ENCODE data around the gene ZBTB1. TPM values are rescaled to one million over a fixed set of nuclear protein-coding genes. Genes with fewer than 3 reads are reported as not detected.

Gene ZBTB1
- total and polyA plus RNA-seq, 9 of the 15 experiments (the other 6 are each of a cell fraction or from before 2014, with no cell fraction given): 2.3 to 16.5 (median 9.0) TPM

- no peaks in the 10 kb centered on the region for H3K36me3 ChIP-seq (ENCODE audit: control insufficient read depth, insufficient read depth, low read length)
- H2AFZ ChIP-seq (ENCODE audit: low read depth, low read length): no peak overlapping the region
- in situ Hi-C loops (cut with MboI): no loop called here
- BruUV-seq (replicated peaks): no TSS peak
- intact Hi-C loops (cut with micrococcal nuclease): loop anchor here (1.0 kb wide), 1 partner anchor 134 kb away; no protein-coding TSS in a partner anchor
- H3K9ac ChIP-seq (ENCODE audit: insufficient read depth in 1 of 2, low read depth in 2 of 2, low read length in 2 of 2): no peak overlapping the region
- POLR2A ChIA-PET: no interaction called here
- no peak overlapping the region for H3K4me2 ChIP-seq (ENCODE audit: insufficient read depth, low read length)
- no peak for FAIRE-seq
- H4K20me1 ChIP-seq (replicated peaks; ENCODE audit: control insufficient read depth, insufficient read depth, low read length): no peaks in the 10 kb centered on the region
- H3K27me3 ChIP-seq (ENCODE audit: control insufficient read depth in 2 of 2, insufficient read depth in 2 of 2, low read length in 2 of 2): no peaks in the 10 kb centered on the region
- H3K9me3 ChIP-seq (replicated peaks; ENCODE audit: control insufficient read depth, insufficient read depth, low read depth, low read length): no peaks in the 10 kb centered on the region
- H3K9me1 ChIP-seq (ENCODE audit: control insufficient read depth, insufficient read depth, low read length): no peaks in the 10 kb centered on the region
- no peak for ATAC-seq
- DNase-seq (ENCODE audit: extremely low read depth in 1 of 4, low spot score in 3 of 4): no peak
- CTCF ChIA-PET (ENCODE audit: low intra/inter-chr PET ratio): interaction anchor here (0.6 to 2.0 kb wide), 3 partner anchors 49 to 175 kb away, joined by 3 to 13 read pairs (median 3); no protein-coding TSS in a partner anchor
- H3K79me2 ChIP-seq (ENCODE audit: control insufficient read depth, insufficient read depth, low read length): no peaks in the 10 kb centered on the region
- no peaks in the 10 kb centered on the region for H3K4me1 ChIP-seq (replicated peaks in 1 of 2; ENCODE audit: control insufficient read depth in 2 of 2, insufficient read depth in 2 of 2, low read length in 2 of 2)
- H3K4me3 ChIP-seq: no peak overlapping the region
- no peak overlapping the region for H3K27ac ChIP-seq (ENCODE audit: extremely low read depth, low read depth, low read length)
- TF ChIP-seq CTCF (IDR thresholded peaks at IDR 0.05 in 2 of 3, conservative IDR thresholded peaks at IDR 0.05 in 1 of 3; ENCODE audit: insufficient read depth in 2 of 3, low read depth in 1 of 3, low read length in 3 of 3) (peak in 2 of 3 experiments; percentile 6 to 51; a peak in 3 of 6 replicates), ZNF134 (CRISPR knock-in tag; conservative IDR thresholded peaks at IDR 0.05) (no peak), ZNF140 (CRISPR knock-in tag; IDR thresholded peaks at IDR 0.05) (no peak), ESRRA (IDR thresholded peaks at IDR 0.05; ENCODE audit: borderline replicate concordance, low read depth) (no peak), RAD21 (CRISPR knock-in tag; conservative IDR thresholded peaks at IDR 0.05 in 1 of 2, IDR thresholded peaks at IDR 0.05 in 1 of 2) (peak; percentile 48 to 51), JUNB (CRISPR knock-in tag; conservative IDR thresholded peaks at IDR 0.05) (no peak), SAFB (IDR thresholded peaks at IDR 0.05; ENCODE audit: borderline replicate concordance, low read depth, low read length) (no peak), PCBP2 (IDR thresholded peaks at IDR 0.05; ENCODE audit: low read depth, low read length, poor library complexity, severe bottlenecking) (no peak), ZNF175 (CRISPR knock-in tag; IDR thresholded peaks at IDR 0.05; ENCODE audit: low read depth) (no peak), SFPQ (IDR thresholded peaks at IDR 0.05; ENCODE audit: low read depth, low read length) (no peak)
These were observed 25.8 kb upstream of the ZBTB1 start for GRCh38 chr14:64478634-64479250.
